Astrocyte of the cerebellum (primary cell): Measurements from ENCODE around the gene NHEJ1.
"Not testable (repeated sequence)": the region's sequence is repeated elsewhere in the genome, so short reads cannot be mapped to it uniquely, and the experiment has no call there.

ENCODE experiments used
- DNase-seq: peaks from one replicate; pipeline ENCODE4 v3.0.0-alpha.2; 2011; ENCODE audit warnings: low read depth
- H3K4me3 ChIP-seq: 2 replicates; pipeline ENCODE4 v1.5.1; 2011; ENCODE audit warnings: mild to moderate bottlenecking, low read depth, low read length, moderate library complexity
- CTCF ChIP-seq: IDR thresholded peaks from 2 replicates; pipeline ENCODE4 v1.5.1; 2012; ENCODE audit warnings: low read length, low read depth, moderate library complexity, mild to moderate bottlenecking; ENCODE audit errors: missing control alignments
- in situ Hi-C: cut with HindIII; loops from 2 replicates; pipeline ENCODE4 v1.10.0; 2017; ENCODE audit warnings: low sequenced_read_pairs

NHEJ1 gene

DNA sequence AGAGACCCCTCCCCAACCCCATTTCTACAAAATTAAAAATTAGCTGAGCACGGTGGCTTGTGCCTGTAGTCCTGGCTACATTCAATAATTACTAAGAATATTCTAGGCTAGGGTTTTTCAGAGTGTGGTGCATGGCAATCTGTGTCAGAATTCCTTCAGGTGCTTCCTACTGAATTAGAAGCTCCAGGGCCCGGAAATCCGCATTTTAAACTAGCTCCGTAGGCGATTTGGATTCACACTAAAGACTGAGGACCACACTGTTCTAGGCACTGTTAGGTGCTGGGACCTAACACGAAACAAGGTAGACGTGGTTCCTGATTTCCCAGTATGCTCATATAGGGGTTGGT is 45.3 kb upstream of the NHEJ1 start:
- peak overlapping the region; percentile 64 for H3K4me3 ChIP-seq
- in situ Hi-C loops: no loop called here
- TF ChIP-seq CTCF: no peak
- no peak for DNase-seq

- no peak for DNase-seq
- in situ Hi-C loops: no loop called here
- no peak for TF ChIP-seq CTCF
- H3K4me3 ChIP-seq: no peak overlapping the region
These were observed 44.5 kb upstream of the NHEJ1 start for GRCh38 chr2:219205165-219205538.

- no peak for TF ChIP-seq CTCF
- DNase-seq: no peak
- H3K4me3 ChIP-seq: no peak overlapping the region
- in situ Hi-C loops: no loop called here
These were observed 44.0 kb upstream of the NHEJ1 start for GRCh38 chr2:219204425-219205164.

GRCh38 chr2:219201331-219201730 is 40.7 kb upstream of the NHEJ1 start:
- in situ Hi-C loops, DNase-seq, H3K4me3 ChIP-seq: not testable (repeated sequence)

GRCh38 chr2:219200502-219201326 is 40.1 kb upstream of the NHEJ1 start:
- DNase-seq, H3K4me3 ChIP-seq, in situ Hi-C loops: not testable (repeated sequence)

DNA sequence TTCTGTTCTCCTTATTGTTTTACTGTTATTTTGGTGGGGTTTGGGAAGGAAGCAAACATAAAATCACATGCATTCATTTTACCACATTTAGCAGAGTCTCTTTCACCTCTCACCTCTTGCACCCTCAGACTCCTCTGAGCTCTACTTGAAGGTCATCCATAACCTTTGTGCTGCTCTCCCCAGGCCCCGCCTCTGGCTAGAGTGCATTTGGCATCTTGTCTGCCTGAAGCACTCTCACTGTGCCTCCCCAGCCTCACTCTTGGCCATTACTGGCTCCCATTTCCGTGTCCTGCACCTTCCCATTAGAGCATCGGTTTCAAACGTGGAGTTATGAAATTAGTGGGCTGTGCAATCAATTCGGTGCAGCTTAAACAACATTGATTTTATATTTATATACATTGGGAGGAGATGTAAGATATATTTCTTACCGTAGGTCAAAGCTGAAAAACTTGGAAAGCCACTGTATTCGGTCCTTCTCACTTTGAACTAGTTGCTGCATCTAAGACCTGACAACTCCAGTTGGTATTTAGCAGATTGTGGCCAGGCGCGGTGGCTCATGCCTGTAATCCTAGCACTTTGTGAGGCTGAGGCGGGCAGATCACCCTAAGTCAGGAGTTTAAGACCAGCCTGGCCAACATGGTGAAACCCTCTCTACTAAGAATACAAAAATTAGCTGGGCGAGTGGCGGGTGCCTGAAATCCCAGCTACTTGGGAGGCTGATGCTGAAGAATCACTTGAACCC is 39.0 kb upstream of the NHEJ1 start:
- in situ Hi-C loops: no loop called here
- no peak overlapping the region for H3K4me3 ChIP-seq
- no peak for DNase-seq
- no peak for TF ChIP-seq CTCF

DNA sequence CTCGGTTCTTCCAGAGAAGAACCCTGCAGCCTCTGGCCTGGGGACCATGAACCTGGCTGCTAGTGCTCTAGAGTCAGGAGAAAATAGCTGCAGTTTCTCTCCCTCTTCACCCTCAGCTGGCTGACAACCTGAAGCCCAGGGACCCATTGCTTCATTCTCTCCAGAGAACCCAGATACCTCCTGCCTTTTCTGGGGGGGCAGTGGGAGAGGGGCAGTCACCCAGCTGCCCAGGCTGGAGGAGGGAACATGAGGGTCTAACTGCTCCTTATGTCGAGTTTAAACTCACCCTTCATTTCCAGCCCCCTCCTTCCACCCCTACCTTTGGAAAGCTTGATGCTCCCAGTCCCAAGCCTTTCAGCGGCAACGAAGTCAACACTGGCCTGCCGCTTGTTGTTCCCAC is 38.4 kb upstream of the NHEJ1 start:
- no peak for TF ChIP-seq CTCF
- in situ Hi-C loops: no loop called here
- no peak overlapping the region for H3K4me3 ChIP-seq
- no peak for DNase-seq
